H9 (cell line): ENCODE measurements around the gene TMOD1. TPM values are rescaled to one million over a fixed set of nuclear protein-coding genes. Genes with fewer than 3 reads are reported as not detected.

Experiments
- DNase-seq: peaks from one replicate; pipeline ENCODE4 v3.0.0-alpha.2; 2017
- H2AFZ ChIP-seq: one replicate; pipeline ENCODE4 v1.6.1; 2013; ENCODE audit warnings: mild to moderate bottlenecking, low read length, control low read depth, moderate library complexity
- H2AK5ac ChIP-seq: 2 replicates; pipeline ENCODE4 v1.6.1; 2013; ENCODE audit warnings: low read length, control low read depth, mixed read lengths; ENCODE audit not compliant: insufficient read length
- H2BK120ac ChIP-seq: one replicate; pipeline ENCODE4 v1.6.1; 2013; ENCODE audit warnings: low read depth, mild to moderate bottlenecking, low read length, control low read depth, inconsistent platforms; ENCODE audit not compliant: poor library complexity, severe bottlenecking
- H2BK12ac ChIP-seq: 2 replicates; pipeline ENCODE4 v1.6.1; 2013; ENCODE audit warnings: low read length, control low read depth, mixed read lengths, low read depth; ENCODE audit not compliant: insufficient read length
- H2BK15ac ChIP-seq: 2 replicates; pipeline ENCODE4 v1.6.1; 2013; ENCODE audit warnings: low read depth, low read length, control low read depth
- H2BK20ac ChIP-seq: one replicate; pipeline ENCODE4 v1.6.1; 2013; ENCODE audit warnings: low read depth, mild to moderate bottlenecking, low read length, control low read depth, inconsistent platforms; ENCODE audit not compliant: poor library complexity, severe bottlenecking
- H2BK5ac ChIP-seq: 2 replicates; pipeline ENCODE4 v1.6.1; 2013; ENCODE audit warnings: low read length, control low read depth, mixed read lengths; ENCODE audit not compliant: insufficient read length
- H3K14ac ChIP-seq: 2 replicates; pipeline ENCODE4 v1.6.1; 2013; ENCODE audit warnings: low read length, control low read depth; ENCODE audit not compliant: insufficient read depth
- H3K18ac ChIP-seq: 2 replicates; pipeline ENCODE4 v1.6.1; 2013; ENCODE audit warnings: low read depth, mild to moderate bottlenecking, mixed read lengths, low read length, control low read depth; ENCODE audit not compliant: insufficient read length
- H3K23ac ChIP-seq: 2 replicates; pipeline ENCODE4 v1.6.1; 2013; ENCODE audit warnings: low read length, control low read depth, mixed read lengths, low read depth; ENCODE audit not compliant: insufficient read length
- H3K23me2 ChIP-seq: 2 replicates; pipeline ENCODE4 v1.6.1; 2013; ENCODE audit warnings: low read depth, mild to moderate bottlenecking, mixed read lengths, low read length, control low read depth; ENCODE audit not compliant: insufficient read length, poor library complexity, severe bottlenecking
- H3K27ac ChIP-seq: 2 replicates; pipeline ENCODE4 v1.5.1; 2013; ENCODE audit warnings: low read length, control low read depth, mixed read lengths, low read depth; ENCODE audit not compliant: insufficient read length
- H3K27me3 ChIP-seq: 2 replicates; pipeline ENCODE4 v1.6.1; 2013; ENCODE audit warnings: low read length, control low read depth, inconsistent platforms; ENCODE audit not compliant: insufficient read depth
- H3K4ac ChIP-seq: 2 replicates; pipeline ENCODE4 v1.6.1; 2013; ENCODE audit warnings: low read depth, mild to moderate bottlenecking, control low read depth, inconsistent platforms, low read length, moderate library complexity
- H3K4me1 ChIP-seq: 2 replicates; pipeline ENCODE4 v1.6.1; 2013; ENCODE audit warnings: low read length, control low read depth, inconsistent platforms; ENCODE audit not compliant: insufficient read depth
- H3K4me2 ChIP-seq: 2 replicates; pipeline ENCODE4 v1.6.1; 2013; ENCODE audit warnings: low read length, control low read depth, mixed read lengths; ENCODE audit not compliant: insufficient read length, insufficient read depth
- H3K56ac ChIP-seq: 2 replicates; pipeline ENCODE4 v1.6.1; 2013; ENCODE audit warnings: low read depth, mild to moderate bottlenecking, mixed read lengths, low read length, control low read depth; ENCODE audit not compliant: insufficient read length
- H3K79me1 ChIP-seq: 2 replicates; pipeline ENCODE4 v1.6.1; 2013; ENCODE audit warnings: low read depth, mild to moderate bottlenecking, moderate library complexity, low read length, control low read depth, inconsistent platforms; ENCODE audit not compliant: insufficient read depth, poor library complexity, severe bottlenecking
- H3K79me2 ChIP-seq: 2 replicates; pipeline ENCODE4 v1.6.1; 2013; ENCODE audit warnings: low read length, control low read depth, inconsistent platforms; ENCODE audit not compliant: insufficient read depth
- H3K9ac ChIP-seq: 2 replicates; pipeline ENCODE4 v1.6.1; 2013; ENCODE audit warnings: low read length, control low read depth, mixed read lengths; ENCODE audit not compliant: insufficient read length; ENCODE audit errors: extremely low read depth
- H3K9me3 ChIP-seq: one replicate; pipeline ENCODE4 v1.6.1; 2013; ENCODE audit warnings: low read depth, low read length, inconsistent platforms; ENCODE audit not compliant: control insufficient read depth
- H3T11ph ChIP-seq: one replicate; pipeline ENCODE4 v1.6.1; 2013; ENCODE audit warnings: mild to moderate bottlenecking, low read length, control low read depth, inconsistent platforms
- H4K20me1 ChIP-seq: one replicate; pipeline ENCODE4 v1.6.1; 2013; ENCODE audit not compliant: control insufficient read depth, insufficient read length, insufficient read depth
- H4K5ac ChIP-seq: 2 replicates; pipeline ENCODE4 v1.6.1; 2013; ENCODE audit warnings: low read depth, mild to moderate bottlenecking, mixed read lengths, low read length, control low read depth; ENCODE audit not compliant: insufficient read length
- H4K8ac ChIP-seq: replicated peaks from 2 replicates; pipeline ENCODE4 v1.6.1; 2013; ENCODE audit warnings: low read length, control low read depth, mixed read lengths, low read depth; ENCODE audit not compliant: insufficient read length
- H4K91ac ChIP-seq: 2 replicates; pipeline ENCODE4 v1.6.1; 2013; ENCODE audit warnings: low read depth, mild to moderate bottlenecking, moderate library complexity, mixed read lengths, low read length, control low read depth; ENCODE audit not compliant: insufficient read length
- H3K27ac Mint-ChIP-seq, 3 experiments: 2 replicates in 2 of 3; 3 replicates in 1 of 3; pipeline ENCODE4 v1.8.0; 2020 to 2021; ENCODE audit warnings: mixed read lengths in 3 of 3, mild to moderate bottlenecking in 1 of 3, moderate library complexity in 1 of 3
- H3K27me3 Mint-ChIP-seq: 2 replicates; pipeline ENCODE4 v1.8.0; 2021; ENCODE audit warnings: low read depth, mild to moderate bottlenecking, moderate library complexity, mixed read lengths
- H3K36me3 Mint-ChIP-seq, 3 experiments: 2 replicates in 2 of 3; 3 replicates in 1 of 3; pipeline ENCODE4 v1.8.0; 2020 to 2021; ENCODE audit warnings: low read depth in 3 of 3, mixed read lengths in 3 of 3; ENCODE audit not compliant: insufficient read depth in 1 of 3
- H3K4me1 Mint-ChIP-seq, 2 experiments: 2 replicates each; pipeline ENCODE4 v1.8.0; 2020; ENCODE audit warnings: mixed read lengths in 2 of 2
- H3K4me3 Mint-ChIP-seq, 2 experiments: 2 replicates in 1 of 2; 3 replicates in 1 of 2; pipeline ENCODE4 v1.8.0; 2020 to 2021; ENCODE audit warnings: mild to moderate bottlenecking in 2 of 2, mixed read lengths in 2 of 2, moderate library complexity in 1 of 2
- H3K9me3 Mint-ChIP-seq, 2 experiments: 2 replicates in 1 of 2; 3 replicates in 1 of 2; pipeline ENCODE4 v1.8.0; 2020; ENCODE audit warnings: mild to moderate bottlenecking in 2 of 2, mixed read lengths in 2 of 2, moderate library complexity in 1 of 2
- CTCF ChIP-seq: fragments of 200-600 bp; sonication (generic); conservative IDR thresholded peaks from 3 replicates; pipeline ENCODE4 v1.8.0; 2021; ENCODE audit warnings: antibody characterized with exemption, mild to moderate bottlenecking
- WGBS: extraction: QIAGEN DNeasy Blood & Tissue Kit; methylation state at CpG from one replicate; pipeline ENCODE4 v1.1.7; 2013; ENCODE audit warnings: missing lambda C conversion rate, low lambda C conversion rate, mixed read lengths; ENCODE audit not compliant: insufficient read length; ENCODE audit errors: extremely low coverage; 5-methylcytosine and 5-hydroxymethylcytosine counted together
- total RNA-seq: library from RNA; stranded (reverse); gene quantifications from 2 replicates; pipeline ENCODE4 v1.2.1, GENCODE V29; 2021

The TMOD1 gene
- total RNA-seq, 1 experiment from 2014 or later, result 0.98 TPM

- H4K5ac ChIP-seq, result no peak overlapping the region
- no peaks in the 10 kb centered on the region for H3K79me1 ChIP-seq
- H3K23ac ChIP-seq, result no peak overlapping the region
- H2AFZ ChIP-seq, result no peak overlapping the region
- Mint-ChIP-seq H3K36me3 (no peaks in the 10 kb centered on the region; a peak in 1 of 7 replicates), H3K9me3 (no peaks in the 10 kb centered on the region; a peak in 1 of 5 replicates), H3K27me3 (peaks cover 6% of the 10 kb centered on the region), H3K4me3 (no peak overlapping the region), H3K4me1 (peaks cover 10 to 13% of the 10 kb centered on the region in 2 experiments), H3K27ac (no peak overlapping the region)
- H3K18ac ChIP-seq, result no peak overlapping the region
- no peak overlapping the region for H3K56ac ChIP-seq
- no peak overlapping the region for H3T11ph ChIP-seq
- no peak for TF ChIP-seq CTCF
- no peak overlapping the region for H3K9ac ChIP-seq
- peaks cover 33% of the 10 kb centered on the region; the same call in 1 of the 2 replicates for H3K27me3 ChIP-seq
- H2BK120ac ChIP-seq, result no peak overlapping the region
- H2AK5ac ChIP-seq, result no peak overlapping the region
- no peak overlapping the region for H3K14ac ChIP-seq
- H3K27ac ChIP-seq, result no peak overlapping the region
- H4K8ac ChIP-seq, result no peak overlapping the region
- no peaks in the 10 kb centered on the region for H4K20me1 ChIP-seq
- peaks cover 16% of the 10 kb centered on the region for H3K23me2 ChIP-seq
- no peak overlapping the region for H2BK12ac ChIP-seq
- H2BK20ac ChIP-seq, result no peak overlapping the region
- H2BK15ac ChIP-seq, result no peak overlapping the region
- no peaks in the 10 kb centered on the region for H3K79me2 ChIP-seq
- WGBS, result no CpG with 5 or more reads among the region's 3 CpGs
- no peak overlapping the region for H2BK5ac ChIP-seq
- H3K4ac ChIP-seq, result no peak overlapping the region
- no peak overlapping the region for H4K91ac ChIP-seq
- H3K4me1 ChIP-seq, result no peaks in the 10 kb centered on the region; the same call in 1 of the 2 replicates
- DNase-seq, result no peak
- no peak overlapping the region for H3K4me2 ChIP-seq
- H3K9me3 ChIP-seq, result no peaks in the 10 kb centered on the region
These were observed 4.4 kb downstream of the TMOD1 start for GRCh38 chr9:97505845-97506244.
